Choroid plexus epithelial cell (primary cell): ENCODE measurements around the gene KRT39.

Source experiments
- DNase-seq: peaks from one replicate; pipeline ENCODE4 v3.0.0-alpha.2; 2010; ENCODE audit warnings: low read depth
- H3K4me3 ChIP-seq: 2 replicates; pipeline ENCODE4 v1.5.1; 2011; ENCODE audit warnings: low read depth, mild to moderate bottlenecking, control low read depth, low read length, moderate library complexity
- TF ChIP-seq, protein P1 (sequence below): conservative IDR thresholded peaks from 2 replicates; pipeline ENCODE4 v1.5.1; 2011; ENCODE audit warnings: low read depth, mild to moderate bottlenecking, control low read depth, inconsistent platforms, low read length, moderate library complexity

KRT39 gene

GRCh38 chr17:40909755-40910154 is 57.0 kb downstream of the KRT39 start:
- TF ChIP-seq, protein P1, sequence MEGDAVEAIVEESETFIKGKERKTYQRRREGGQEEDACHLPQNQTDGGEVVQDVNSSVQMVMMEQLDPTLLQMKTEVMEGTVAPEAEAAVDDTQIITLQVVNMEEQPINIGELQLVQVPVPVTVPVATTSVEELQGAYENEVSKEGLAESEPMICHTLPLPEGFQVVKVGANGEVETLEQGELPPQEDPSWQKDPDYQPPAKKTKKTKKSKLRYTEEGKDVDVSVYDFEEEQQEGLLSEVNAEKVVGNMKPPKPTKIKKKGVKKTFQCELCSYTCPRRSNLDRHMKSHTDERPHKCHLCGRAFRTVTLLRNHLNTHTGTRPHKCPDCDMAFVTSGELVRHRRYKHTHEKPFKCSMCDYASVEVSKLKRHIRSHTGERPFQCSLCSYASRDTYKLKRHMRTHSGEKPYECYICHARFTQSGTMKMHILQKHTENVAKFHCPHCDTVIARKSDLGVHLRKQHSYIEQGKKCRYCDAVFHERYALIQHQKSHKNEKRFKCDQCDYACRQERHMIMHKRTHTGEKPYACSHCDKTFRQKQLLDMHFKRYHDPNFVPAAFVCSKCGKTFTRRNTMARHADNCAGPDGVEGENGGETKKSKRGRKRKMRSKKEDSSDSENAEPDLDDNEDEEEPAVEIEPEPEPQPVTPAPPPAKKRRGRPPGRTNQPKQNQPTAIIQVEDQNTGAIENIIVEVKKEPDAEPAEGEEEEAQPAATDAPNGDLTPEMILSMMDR: no peak
- DNase-seq: peak; percentile 85
- H3K4me3 ChIP-seq: no peak overlapping the region

DNA sequence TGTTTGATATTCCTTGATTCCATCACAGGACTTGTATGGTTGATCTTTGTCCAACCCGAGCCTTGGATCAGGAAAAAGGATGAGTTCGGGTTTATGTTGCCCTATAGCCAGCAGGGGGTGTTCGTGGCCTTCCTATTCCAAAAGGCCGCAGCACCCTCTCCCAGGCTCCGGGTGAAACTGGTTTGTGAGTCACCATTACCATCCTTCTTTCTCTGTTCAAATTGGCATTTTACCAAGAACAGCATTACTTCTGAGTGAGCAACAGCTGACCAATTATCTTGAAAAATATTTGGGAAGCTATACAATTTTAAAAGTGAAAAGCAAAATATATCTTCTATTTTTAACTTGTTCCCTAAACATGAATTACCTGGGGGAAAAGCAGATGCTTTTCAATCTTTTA is 57.4 kb downstream of the KRT39 start:
- TF ChIP-seq, protein P1: peak; percentile 91
- no peak overlapping the region for H3K4me3 ChIP-seq
- DNase-seq: peak; percentile 98
